ENCODE data around the gene PILRA.

Gene PILRA

DNA sequence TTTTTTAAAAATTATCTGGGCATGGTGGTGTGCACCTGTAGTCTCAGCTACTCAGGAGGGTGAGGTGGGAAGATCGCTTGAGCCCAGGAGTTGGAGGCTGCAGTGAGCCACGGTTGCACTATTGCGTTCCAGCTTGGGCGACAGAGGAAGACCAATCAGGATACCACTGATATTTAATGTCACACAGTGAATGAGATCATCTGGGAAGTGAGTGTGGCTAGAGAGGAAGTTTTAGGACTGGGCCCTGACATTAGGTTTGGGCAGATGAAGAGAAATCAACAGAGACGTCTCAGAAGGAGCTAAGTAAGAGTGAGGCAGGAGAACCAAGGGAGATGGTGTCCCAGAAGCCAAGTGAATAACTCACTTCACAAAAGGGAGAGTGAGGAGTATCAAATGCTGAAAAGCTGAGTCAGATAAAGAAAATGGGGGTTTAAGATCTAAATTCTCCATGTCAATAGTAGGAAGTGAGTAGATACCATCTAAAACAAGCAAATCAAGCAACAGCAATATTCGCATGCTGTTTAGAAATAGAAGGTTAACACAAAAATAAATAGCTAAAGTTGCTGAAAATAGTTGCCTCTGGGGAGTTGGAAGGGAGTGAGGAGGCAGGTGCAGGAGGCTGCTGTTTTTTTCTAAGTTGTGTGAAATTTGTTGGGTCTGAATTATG lies 11.5 kb downstream of the PILRA start:
- TF ChIP-seq CTCF (IDR thresholded peaks at IDR 0.05; ENCODE audit: borderline replicate concordance, control extremely low read depth, extremely low read depth, insufficient read depth, missing control alignments): no peak
- no peak for DNase-seq (ENCODE audit: low spot score)
- in situ Hi-C loops (cut with MboI; ENCODE audit: low sequenced_read_pairs, unreplicated experiment): no loop called here

- DNase-seq (ENCODE audit: low spot score): no peak
- TF ChIP-seq CTCF (IDR thresholded peaks at IDR 0.05; ENCODE audit: borderline replicate concordance, control extremely low read depth, extremely low read depth, insufficient read depth, missing control alignments): no peak
- in situ Hi-C loops (cut with MboI; ENCODE audit: low sequenced_read_pairs, unreplicated experiment): no loop called here
Measured at GRCh38 chr7:100386940-100387339, 13.7 kb downstream of the PILRA start.

GRCh38 chr7:100387695-100388094 lies 14.4 kb downstream of the PILRA start:
- in situ Hi-C loops (cut with MboI; ENCODE audit: low sequenced_read_pairs, unreplicated experiment): no loop called here
- TF ChIP-seq CTCF (IDR thresholded peaks at IDR 0.05; ENCODE audit: borderline replicate concordance, control extremely low read depth, extremely low read depth, insufficient read depth, missing control alignments): no peak
- no peak for DNase-seq (ENCODE audit: low spot score)

- in situ Hi-C loops (cut with MboI; ENCODE audit: low sequenced_read_pairs, unreplicated experiment): no loop called here
- DNase-seq (ENCODE audit: low spot score): no peak
- TF ChIP-seq CTCF (IDR thresholded peaks at IDR 0.05; ENCODE audit: borderline replicate concordance, control extremely low read depth, extremely low read depth, insufficient read depth, missing control alignments): no peak
Measured at GRCh38 chr7:100389437-100390088, 16.3 kb downstream of the PILRA start.

DNA sequence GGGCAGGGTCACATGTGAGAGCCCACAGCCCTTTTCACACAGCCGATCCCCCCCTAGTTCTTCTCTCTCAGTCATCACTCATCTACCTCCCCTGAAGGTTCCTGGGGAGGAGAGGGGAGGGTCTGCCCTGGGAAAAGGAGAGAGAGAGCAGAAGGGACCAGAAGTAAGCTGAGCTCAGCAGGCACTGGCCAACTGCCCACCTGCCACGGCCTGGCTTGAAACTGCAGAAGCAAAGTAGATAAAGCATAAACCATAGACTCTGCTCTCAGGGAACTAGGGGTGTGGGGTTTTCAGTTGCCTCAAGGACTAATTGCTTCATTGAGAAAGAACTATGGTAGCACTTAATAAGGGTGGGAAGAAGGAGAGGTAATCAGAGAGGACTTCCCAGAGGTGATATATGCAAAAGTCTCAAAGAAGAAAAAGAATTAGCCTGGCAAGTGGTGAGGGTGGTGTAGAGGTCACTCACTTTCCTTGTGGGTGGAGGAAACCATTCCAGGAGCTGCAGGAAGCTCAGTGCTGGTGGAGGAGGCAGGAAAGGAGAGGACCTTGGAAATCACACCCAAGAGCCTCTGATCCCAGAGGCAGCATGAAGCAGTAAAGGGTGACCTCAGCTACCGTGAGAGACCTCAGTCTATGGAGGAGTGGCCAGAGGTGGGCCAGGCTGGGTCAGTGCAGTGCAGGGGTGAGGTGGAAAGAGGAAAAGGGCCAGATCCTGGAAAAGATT lies 17.2 kb downstream of the PILRA start:
- DNase-seq (ENCODE audit: low spot score): no peak
- in situ Hi-C loops (cut with MboI; ENCODE audit: low sequenced_read_pairs, unreplicated experiment): no loop called here
- no peak for TF ChIP-seq CTCF (IDR thresholded peaks at IDR 0.05; ENCODE audit: borderline replicate concordance, control extremely low read depth, extremely low read depth, insufficient read depth, missing control alignments)

- no peak for TF ChIP-seq CTCF (IDR thresholded peaks at IDR 0.05; ENCODE audit: borderline replicate concordance, control extremely low read depth, extremely low read depth, insufficient read depth, missing control alignments)
- in situ Hi-C loops (cut with MboI; ENCODE audit: low sequenced_read_pairs, unreplicated experiment): no loop called here
- no peak for DNase-seq (ENCODE audit: low spot score)
Measured at GRCh38 chr7:100393233-100393905, 20.1 kb downstream of the PILRA start.
